BE2C (cell line): ENCODE results near the gene LAMA2.

ENCODE experiments used
- DNase-seq: peaks from one replicate; pipeline ENCODE4 v3.0.0-alpha.2; 2020
- H3K27me3 ChIP-seq: fragments of 250-450 bp; sonication (Bioruptor Pico); 2 replicates; pipeline ENCODE4 v1.5.1; 2020; ENCODE audit warnings: mild to moderate bottlenecking
- H3K36me3 ChIP-seq: fragments of 250-450 bp; sonication (Bioruptor Pico); 2 replicates; pipeline ENCODE4 v1.5.1; 2020; ENCODE audit warnings: mild to moderate bottlenecking
- H3K4me1 ChIP-seq: fragments of 250-450 bp; sonication (Bioruptor Pico); 2 replicates; pipeline ENCODE4 v1.5.1; 2020
- H3K4me3 ChIP-seq: 2 replicates; pipeline ENCODE4 v1.5.1; 2011; ENCODE audit warnings: low read depth, low read length
- H3K9me3 ChIP-seq: fragments of 250-450 bp; sonication (Bioruptor Pico); 2 replicates; pipeline ENCODE4 v1.5.1; 2020
- TF ChIP-seq, protein P1 (sequence below): IDR thresholded peaks from 2 replicates; pipeline ENCODE4 v1.5.1; 2012; ENCODE audit warnings: mild to moderate bottlenecking, low read depth, low read length

The LAMA2 gene

DNA sequence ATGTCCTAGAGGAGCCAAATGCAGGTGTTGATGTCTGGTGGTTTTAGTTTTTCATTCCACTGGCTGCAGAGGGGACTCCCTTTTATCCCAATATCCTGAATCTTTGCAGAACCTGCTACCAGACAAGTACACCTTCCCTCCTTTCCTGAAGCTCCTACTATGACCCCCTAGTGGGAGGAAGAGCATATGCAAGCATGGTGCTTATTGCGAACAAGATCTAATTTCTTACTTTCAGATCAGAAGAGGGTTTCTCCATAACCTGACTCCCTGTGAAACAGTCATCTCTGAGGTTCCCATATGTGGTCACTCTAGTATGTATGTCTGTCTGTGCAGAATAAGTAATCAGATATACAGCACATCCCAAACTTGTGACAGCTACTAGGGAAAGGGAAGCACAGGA, 549.8 kb downstream of the LAMA2 start:
- Histone ChIP-seq H3K9me3 (no peaks in the 10 kb centered on the region), H3K36me3 (no peaks in the 10 kb centered on the region), H3K27me3 (no peaks in the 10 kb centered on the region; the same call in 1 of the 2 replicates), H3K4me1 (no peaks in the 10 kb centered on the region), H3K4me3 (no peak overlapping the region)
- TF ChIP-seq, protein P1, sequence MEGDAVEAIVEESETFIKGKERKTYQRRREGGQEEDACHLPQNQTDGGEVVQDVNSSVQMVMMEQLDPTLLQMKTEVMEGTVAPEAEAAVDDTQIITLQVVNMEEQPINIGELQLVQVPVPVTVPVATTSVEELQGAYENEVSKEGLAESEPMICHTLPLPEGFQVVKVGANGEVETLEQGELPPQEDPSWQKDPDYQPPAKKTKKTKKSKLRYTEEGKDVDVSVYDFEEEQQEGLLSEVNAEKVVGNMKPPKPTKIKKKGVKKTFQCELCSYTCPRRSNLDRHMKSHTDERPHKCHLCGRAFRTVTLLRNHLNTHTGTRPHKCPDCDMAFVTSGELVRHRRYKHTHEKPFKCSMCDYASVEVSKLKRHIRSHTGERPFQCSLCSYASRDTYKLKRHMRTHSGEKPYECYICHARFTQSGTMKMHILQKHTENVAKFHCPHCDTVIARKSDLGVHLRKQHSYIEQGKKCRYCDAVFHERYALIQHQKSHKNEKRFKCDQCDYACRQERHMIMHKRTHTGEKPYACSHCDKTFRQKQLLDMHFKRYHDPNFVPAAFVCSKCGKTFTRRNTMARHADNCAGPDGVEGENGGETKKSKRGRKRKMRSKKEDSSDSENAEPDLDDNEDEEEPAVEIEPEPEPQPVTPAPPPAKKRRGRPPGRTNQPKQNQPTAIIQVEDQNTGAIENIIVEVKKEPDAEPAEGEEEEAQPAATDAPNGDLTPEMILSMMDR, result peak; percentile 18; the same call in 1 of the 2 replicates
- no peak for DNase-seq

DNA sequence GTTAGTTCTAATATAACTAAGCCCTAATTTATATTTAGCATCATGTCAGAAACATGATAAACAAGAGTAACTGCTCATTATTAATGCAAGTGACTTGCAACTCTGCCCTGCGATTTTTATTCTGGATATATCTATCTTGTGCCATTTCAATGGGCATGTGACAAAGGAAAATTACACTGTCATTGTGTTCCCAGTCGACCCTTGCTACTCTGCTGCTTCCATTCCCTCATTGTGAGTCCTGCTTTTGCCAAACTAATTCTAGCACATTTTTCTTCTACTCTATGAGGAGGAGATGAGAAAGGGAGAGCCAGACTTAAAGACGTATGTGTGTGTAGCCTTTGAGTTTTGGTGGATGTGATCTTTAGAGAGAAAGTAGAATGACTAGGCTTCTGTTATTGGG, 551.2 kb downstream of the LAMA2 start:
- no peak for DNase-seq
- TF ChIP-seq, protein P1, result no peak
- Histone ChIP-seq H3K27me3 (no peaks in the 10 kb centered on the region; the same call in 1 of the 2 replicates), H3K4me1 (no peaks in the 10 kb centered on the region), H3K4me3 (no peak overlapping the region), H3K36me3 (no peaks in the 10 kb centered on the region), H3K9me3 (no peaks in the 10 kb centered on the region)

DNA sequence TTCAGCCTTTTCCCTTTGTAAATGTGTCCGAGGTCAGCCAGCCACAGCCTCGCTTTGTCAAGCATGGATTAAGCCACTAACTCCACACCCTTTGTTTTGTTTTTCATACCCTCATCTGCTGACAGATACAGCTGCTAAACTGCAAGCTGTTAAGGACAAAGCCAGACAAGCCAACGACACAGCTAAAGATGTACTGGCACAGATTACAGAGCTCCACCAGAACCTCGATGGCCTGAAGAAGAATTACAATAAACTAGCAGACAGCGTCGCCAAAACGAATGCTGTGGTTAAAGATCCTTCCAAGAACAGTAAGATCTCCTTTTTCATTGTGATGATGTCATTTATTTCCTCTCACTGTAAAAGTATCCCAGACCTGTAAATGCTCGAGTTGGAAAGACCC, 557.8 kb downstream of the LAMA2 start:
- no peak for DNase-seq
- Histone ChIP-seq H3K4me3 (no peak overlapping the region), H3K36me3 (no peaks in the 10 kb centered on the region), H3K4me1 (no peaks in the 10 kb centered on the region), H3K9me3 (no peaks in the 10 kb centered on the region), H3K27me3 (no peaks in the 10 kb centered on the region)
- TF ChIP-seq, protein P1, result no peak

DNA sequence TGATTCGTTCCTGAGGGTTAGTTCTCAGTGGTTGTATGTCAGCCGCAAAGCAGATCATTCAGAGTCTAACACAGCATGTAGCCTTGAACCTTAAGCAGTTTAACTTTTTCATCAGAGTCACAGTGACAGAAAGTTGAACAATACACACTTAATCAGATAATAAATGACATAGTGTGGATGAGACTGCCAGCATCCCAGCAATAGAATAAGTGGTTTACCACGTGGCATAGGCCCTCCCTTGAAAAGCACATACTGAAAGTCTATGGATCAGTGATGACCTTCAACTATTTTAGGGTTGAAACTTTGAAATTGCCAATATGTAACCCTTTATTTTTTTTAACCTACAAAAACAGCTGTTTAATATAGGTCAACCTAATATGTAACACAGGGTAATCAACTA, 561.7 kb downstream of the LAMA2 start:
- H3K27me3 ChIP-seq, result no peaks in the 10 kb centered on the region
- H3K4me1 ChIP-seq, result no peaks in the 10 kb centered on the region
- no peaks in the 10 kb centered on the region for H3K9me3 ChIP-seq
- no peaks in the 10 kb centered on the region for H3K36me3 ChIP-seq
- TF ChIP-seq, protein P1, result no peak
- no peak for DNase-seq
- H3K4me3 ChIP-seq, result no peak overlapping the region

DNA sequence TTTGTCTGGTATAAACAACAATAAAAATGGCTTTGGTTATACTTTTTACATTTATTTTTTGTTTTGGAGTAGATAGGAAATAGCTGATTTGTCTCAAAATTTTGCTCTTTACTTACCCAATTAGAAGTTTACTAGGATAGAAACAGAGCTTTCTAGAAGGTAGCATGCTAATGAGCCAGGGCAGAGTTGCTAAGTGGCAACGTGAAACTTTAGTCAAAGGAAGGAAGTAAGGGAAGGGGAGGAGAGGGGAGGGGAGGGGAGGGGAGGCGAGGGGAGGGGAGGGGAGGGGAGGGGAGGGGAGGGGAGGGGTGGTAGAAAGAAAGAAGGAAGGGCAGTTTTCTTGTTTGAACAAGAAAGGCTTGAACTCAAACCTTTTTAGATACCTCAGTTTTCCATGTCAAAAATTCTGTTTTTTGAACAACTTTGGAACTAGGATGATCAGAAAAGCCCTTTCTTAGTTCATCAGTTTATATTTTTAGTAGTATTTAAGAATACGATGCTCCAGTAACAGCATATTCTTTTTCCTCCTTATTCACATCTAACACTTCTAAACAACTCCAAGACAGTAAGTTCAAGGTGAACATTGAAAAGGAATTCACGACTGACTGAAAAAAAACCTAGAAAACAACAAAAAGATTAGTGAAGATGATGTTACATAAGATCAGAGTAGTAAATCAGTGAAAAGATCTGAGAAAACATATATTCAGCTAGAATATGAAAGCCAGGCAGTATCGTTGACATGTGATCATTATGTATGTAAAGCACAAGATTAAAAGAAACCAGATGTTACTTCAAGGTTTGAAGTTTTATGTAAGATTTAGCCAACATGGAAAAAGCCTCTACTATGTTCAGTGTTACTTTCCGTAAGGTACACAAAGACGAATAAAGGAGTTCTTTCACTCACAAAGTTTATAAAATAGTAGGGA, 563.6 kb downstream of the LAMA2 start:
- Histone ChIP-seq H3K9me3 (no peaks in the 10 kb centered on the region), H3K4me3 (no peak overlapping the region), H3K27me3 (no peaks in the 10 kb centered on the region), H3K4me1 (no peaks in the 10 kb centered on the region), H3K36me3 (no peaks in the 10 kb centered on the region)
- no peak for DNase-seq
- TF ChIP-seq, protein P1, result no peak

DNA sequence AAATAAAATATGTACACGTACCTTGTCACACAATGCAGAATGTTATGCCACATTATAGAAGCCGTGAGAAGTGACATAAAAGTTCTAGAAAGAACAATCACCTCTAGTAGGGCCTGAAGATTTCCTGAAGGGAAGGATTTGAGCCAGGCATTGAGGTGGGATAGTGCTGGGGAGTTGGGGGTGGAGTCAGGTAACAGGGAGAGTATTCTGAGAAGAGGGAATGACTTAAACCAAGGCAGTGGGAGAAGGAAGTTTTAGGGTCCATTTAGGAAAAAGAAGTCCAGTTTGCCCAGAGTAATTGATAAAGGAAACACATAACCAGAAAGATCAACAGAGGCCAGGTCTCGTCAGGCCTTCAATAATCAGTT, 564.2 kb downstream of the LAMA2 start:
- Histone ChIP-seq H3K4me1 (no peaks in the 10 kb centered on the region), H3K27me3 (no peaks in the 10 kb centered on the region), H3K36me3 (no peaks in the 10 kb centered on the region), H3K9me3 (no peaks in the 10 kb centered on the region), H3K4me3 (no peak overlapping the region)
- TF ChIP-seq, protein P1, result no peak
- DNase-seq, result no peak
